ENCODE results near the gene GRIN2A. TPM values are rescaled to one million over a fixed set of nuclear protein-coding genes. Genes with fewer than 3 reads are reported as not detected.

GRIN2A gene
- total RNA-seq, 4 donors from 2014 or later = 0.19 to 0.56 (median 0.35) TPM

DNA sequence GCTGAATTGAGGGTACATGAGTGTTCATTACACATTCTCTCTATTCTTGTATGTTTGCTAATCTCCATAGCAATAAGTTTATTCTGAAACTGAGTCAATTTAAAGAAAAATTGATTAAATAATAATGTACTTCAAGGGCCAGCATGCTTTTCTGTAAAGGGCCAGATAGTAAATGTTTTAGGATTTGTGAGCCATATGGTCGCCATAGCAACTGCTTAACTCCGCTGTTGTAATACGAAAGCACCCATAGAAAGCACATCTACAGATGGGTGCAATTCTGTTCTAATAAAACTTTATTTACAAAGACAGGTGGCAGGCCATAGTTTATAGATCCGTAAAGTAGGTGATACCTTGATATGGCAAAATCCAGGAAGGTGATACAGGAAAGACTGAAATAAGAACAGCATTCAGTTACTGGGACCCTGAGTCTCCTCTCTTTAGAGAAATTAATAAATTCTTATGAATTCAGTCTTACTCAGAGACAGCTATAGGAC is 36.6 kb downstream of the GRIN2A start:
- Histone ChIP-seq H3K4me1 (no peaks in the 10 kb centered on the region), H3K27ac (no peak overlapping the region), H3K36me3 (no peaks in the 10 kb centered on the region), H3K9me3 (no peaks in the 10 kb centered on the region), H3K4me3 (no peak overlapping the region), H3K27me3 (no peaks in the 10 kb centered on the region)
- intact Hi-C loops (cut with DNase I) = no loop called here
- no peak for DNase-seq
- no peak for TF ChIP-seq POLR2A (IDR thresholded peaks at IDR 0.05)
- TF ChIP-seq, protein P1, sequence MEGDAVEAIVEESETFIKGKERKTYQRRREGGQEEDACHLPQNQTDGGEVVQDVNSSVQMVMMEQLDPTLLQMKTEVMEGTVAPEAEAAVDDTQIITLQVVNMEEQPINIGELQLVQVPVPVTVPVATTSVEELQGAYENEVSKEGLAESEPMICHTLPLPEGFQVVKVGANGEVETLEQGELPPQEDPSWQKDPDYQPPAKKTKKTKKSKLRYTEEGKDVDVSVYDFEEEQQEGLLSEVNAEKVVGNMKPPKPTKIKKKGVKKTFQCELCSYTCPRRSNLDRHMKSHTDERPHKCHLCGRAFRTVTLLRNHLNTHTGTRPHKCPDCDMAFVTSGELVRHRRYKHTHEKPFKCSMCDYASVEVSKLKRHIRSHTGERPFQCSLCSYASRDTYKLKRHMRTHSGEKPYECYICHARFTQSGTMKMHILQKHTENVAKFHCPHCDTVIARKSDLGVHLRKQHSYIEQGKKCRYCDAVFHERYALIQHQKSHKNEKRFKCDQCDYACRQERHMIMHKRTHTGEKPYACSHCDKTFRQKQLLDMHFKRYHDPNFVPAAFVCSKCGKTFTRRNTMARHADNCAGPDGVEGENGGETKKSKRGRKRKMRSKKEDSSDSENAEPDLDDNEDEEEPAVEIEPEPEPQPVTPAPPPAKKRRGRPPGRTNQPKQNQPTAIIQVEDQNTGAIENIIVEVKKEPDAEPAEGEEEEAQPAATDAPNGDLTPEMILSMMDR (IDR thresholded peaks at IDR 0.05) = no peak
- 83 to 89% methylated on average over 4 of the region's 4 CpGs for WGBS, 2 donors

DNA sequence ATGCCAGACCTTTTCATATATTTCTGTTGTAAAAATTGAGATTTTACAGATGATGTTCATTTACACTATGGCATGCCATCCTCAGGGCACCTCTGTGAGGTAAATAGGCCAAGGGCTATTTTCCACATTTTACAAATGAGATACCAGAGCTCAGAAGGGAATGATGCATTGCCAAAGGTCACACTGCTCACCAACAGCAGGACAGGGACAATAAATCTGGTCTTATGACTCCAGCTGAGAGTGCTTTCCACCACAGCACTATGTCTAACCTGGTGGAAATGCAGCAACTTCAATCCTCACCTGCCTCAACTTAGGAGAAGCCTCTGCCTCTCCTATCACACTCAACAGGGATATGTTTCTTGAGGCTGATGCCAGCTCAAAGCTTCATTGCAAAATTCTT is 40.6 kb downstream of the GRIN2A start:
- Histone ChIP-seq H3K36me3 (no peaks in the 10 kb centered on the region), H3K27me3 (no peaks in the 10 kb centered on the region), H3K27ac (no peak overlapping the region), H3K4me3 (no peak overlapping the region), H3K9me3 (no peaks in the 10 kb centered on the region), H3K4me1 (no peaks in the 10 kb centered on the region)
- intact Hi-C loops (cut with DNase I) = no loop called here
- no peak for DNase-seq
- TF ChIP-seq, protein P1 (IDR thresholded peaks at IDR 0.05) = no peak

DNA sequence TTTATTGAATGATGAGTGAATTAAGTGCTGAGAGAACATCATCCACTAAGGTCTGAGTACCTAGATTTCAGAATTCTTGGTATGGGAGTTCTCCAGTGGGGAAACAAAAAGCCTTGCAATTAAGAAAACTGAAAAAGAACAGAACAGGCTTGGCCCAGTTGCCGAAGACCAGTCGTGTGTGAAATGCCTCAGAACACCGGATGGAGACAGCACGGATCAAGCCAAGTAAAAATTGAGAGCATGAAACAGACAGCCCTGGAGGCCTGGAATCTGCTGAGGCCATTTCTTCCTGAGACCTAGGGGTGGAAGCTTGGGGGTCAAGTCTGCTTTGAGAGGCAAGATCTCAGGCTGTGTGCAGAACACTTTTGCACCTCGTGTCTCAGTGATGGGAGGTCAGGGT is 43.3 kb downstream of the GRIN2A start:
- intact Hi-C loops (cut with DNase I) = no loop called here
- H3K36me3 ChIP-seq = no peaks in the 10 kb centered on the region
- H3K9me3 ChIP-seq = no peaks in the 10 kb centered on the region
- no peak for DNase-seq
- no peak overlapping the region for H3K4me3 ChIP-seq
- H3K4me1 ChIP-seq = no peaks in the 10 kb centered on the region
- TF ChIP-seq POLR2A (IDR thresholded peaks at IDR 0.05) = no peak
- TF ChIP-seq, protein P1 (IDR thresholded peaks at IDR 0.05) = no peak
- no peaks in the 10 kb centered on the region for H3K27me3 ChIP-seq
- no peak overlapping the region for H3K27ac ChIP-seq
- WGBS, 2 donors = 75 to 79% methylated on average over 5 of the region's 5 CpGs

DNA sequence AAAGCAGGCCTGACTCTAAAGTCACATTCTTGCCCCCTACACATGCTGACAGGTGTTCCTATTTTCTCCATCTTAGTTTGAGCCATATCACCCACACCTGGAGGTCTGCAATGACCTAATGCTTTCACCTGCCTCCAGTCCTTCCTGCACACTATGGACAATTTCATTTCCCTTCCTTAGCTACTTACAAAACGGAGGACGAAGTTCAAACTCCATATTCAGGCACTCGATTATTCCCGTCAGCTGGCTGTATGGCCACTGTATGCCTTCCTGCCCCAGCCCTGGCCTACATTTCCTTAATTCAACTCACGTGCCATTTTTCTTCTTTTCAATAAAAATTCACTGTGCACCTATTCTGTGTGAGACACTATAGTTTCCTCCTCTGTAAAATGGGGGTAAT is 44.9 kb downstream of the GRIN2A start:
- Histone ChIP-seq H3K9me3 (no peaks in the 10 kb centered on the region), H3K27ac (no peak overlapping the region), H3K4me3 (no peak overlapping the region), H3K4me1 (no peaks in the 10 kb centered on the region), H3K36me3 (no peaks in the 10 kb centered on the region), H3K27me3 (no peaks in the 10 kb centered on the region)
- intact Hi-C loops (cut with DNase I) = no loop called here
- TF ChIP-seq, protein P1 (IDR thresholded peaks at IDR 0.05) = no peak
- no peak for TF ChIP-seq POLR2A (IDR thresholded peaks at IDR 0.05)
- WGBS, 2 donors = 79 to 92% methylated on average over 5 of the region's 5 CpGs
- DNase-seq = no peak

DNA sequence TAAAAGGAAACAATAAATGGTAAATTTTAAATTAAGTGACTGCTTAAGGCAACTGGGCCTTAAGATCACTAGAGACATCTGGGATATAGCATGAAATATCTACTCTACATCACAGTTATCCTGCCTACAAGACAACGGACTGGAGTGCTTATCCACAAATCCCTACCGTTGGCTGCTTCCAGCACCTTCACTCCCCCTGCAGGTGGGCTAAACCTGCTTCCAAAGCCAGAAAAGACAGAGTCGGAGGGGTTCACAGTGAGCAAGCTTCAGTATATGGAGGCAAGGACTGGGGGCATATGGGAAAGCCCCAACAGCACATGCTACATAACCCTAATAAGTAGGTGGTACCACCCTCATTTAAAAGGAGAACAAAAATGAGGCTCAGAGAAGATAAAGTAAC is 45.3 kb downstream of the GRIN2A start:
- WGBS, 2 donors = 45 to 51% methylated on average over 3 of the region's 3 CpGs
- H3K27me3 ChIP-seq = no peaks in the 10 kb centered on the region
- no peak overlapping the region for H3K4me3 ChIP-seq
- no peaks in the 10 kb centered on the region for H3K4me1 ChIP-seq
- H3K9me3 ChIP-seq = no peaks in the 10 kb centered on the region
- no peak overlapping the region for H3K27ac ChIP-seq
- H3K36me3 ChIP-seq = no peaks in the 10 kb centered on the region
- TF ChIP-seq, protein P1 (IDR thresholded peaks at IDR 0.05) = no peak
- no peak for TF ChIP-seq POLR2A (IDR thresholded peaks at IDR 0.05)
- intact Hi-C loops (cut with DNase I) = no loop called here
- no peak for DNase-seq
